SK-N-SH (cell line): ENCODE measurements around the gene PTPRG. TPM values are rescaled to one million over a fixed set of nuclear protein-coding genes. Genes with fewer than 3 reads are reported as not detected.

ENCODE experiments used
- CTCF ChIA-PET: fragments of 300-600, 350-600 bp; formaldehyde crosslinking; extraction: SDS; loops from one replicate; lab custom pipeline; 2021; lab: Yijun Ruan, JAX
- POLR2A ChIA-PET: fragments of 350-600 bp; sonication (Branson Sonifier 250); formaldehyde crosslinking; extraction: SDS; loops from one replicate; lab custom pipeline; 2020; ENCODE audit warnings: antibody characterized with exemption, inconsistent platforms; lab: Yijun Ruan, JAX
- DNase-seq: peaks from one replicate; pipeline ENCODE4 v3.0.0; 2012
- H2AFZ ChIP-seq: fragments of 200-600 bp; sonication (generic); 2 replicates; pipeline ENCODE4 v1.8.1; 2016; ENCODE audit warnings: antibody characterized with exemption, mild to moderate bottlenecking, low read depth
- H3F3A ChIP-seq: fragments of 200-600 bp; sonication (generic); replicated peaks from 2 replicates; pipeline ENCODE3; 2016; ENCODE audit warnings: antibody characterized with exemption, mild to moderate bottlenecking; ENCODE audit not compliant: insufficient read depth
- H3K27ac ChIP-seq, 2 experiments: fragments of 200-500 bp in 1 of 2; fragments of 200-600 bp in 1 of 2; sonication (Bioruptor generic) in 1 of 2; sonication (generic), shearing (Covaris generic) in 1 of 2; 2 replicates each; pipeline versions ENCODE4 v1.5.1 to v1.6.1; 2014 to 2016; ENCODE audit warnings: low read depth in 2 of 2, inconsistent platforms in 1 of 2, low read length in 1 of 2, mild to moderate bottlenecking in 1 of 2, mixed read lengths in 1 of 2
- H3K27me3 ChIP-seq: fragments of 200-600 bp; sonication (generic), shearing (Covaris generic); 2 replicates; pipeline ENCODE4 v1.6.1; 2016; ENCODE audit warnings: mixed run types; ENCODE audit not compliant: insufficient read depth
- H3K36me3 ChIP-seq, 2 experiments: fragments of 200-500 bp in 1 of 2; fragments of 200-600 bp in 1 of 2; sonication (Bioruptor generic) in 1 of 2; sonication (generic) in 1 of 2; replicated peaks in 1 of 2; 2 replicates each; pipeline versions ENCODE3 to v1.5.1; 2014 to 2016; ENCODE audit warnings: low read length in 1 of 2, mild to moderate bottlenecking in 1 of 2; ENCODE audit not compliant: insufficient read depth in 2 of 2, control insufficient read depth in 1 of 2
- H3K4me1 ChIP-seq, 2 experiments: fragments of 200-500 bp in 1 of 2; fragments of 200-600 bp in 1 of 2; sonication (Bioruptor generic) in 1 of 2; sonication (generic), shearing (Covaris generic) in 1 of 2; 2 replicates each; pipeline versions ENCODE4 v1.5.1 to v1.6.1; 2014 to 2016; ENCODE audit warnings: low read depth in 1 of 2, low read length in 1 of 2, mixed run types in 1 of 2; ENCODE audit not compliant: insufficient read depth in 2 of 2, control insufficient read depth in 1 of 2
- H3K4me2 ChIP-seq: fragments of 200-600 bp; sonication (generic), shearing (Covaris generic); 2 replicates; pipeline ENCODE4 v1.6.1; 2017; ENCODE audit warnings: mixed run types
- H3K4me3 ChIP-seq, 2 experiments: fragments of 200-500 bp in 1 of 2; fragments of 200-600 bp in 1 of 2; sonication (Bioruptor generic) in 1 of 2; sonication (generic), shearing (Covaris generic) in 1 of 2; 2 replicates each; pipeline versions ENCODE4 v1.5.1 to v1.8.1; 2014 to 2016; ENCODE audit warnings: low read depth in 2 of 2, inconsistent platforms in 1 of 2, low read length in 1 of 2, mild to moderate bottlenecking in 1 of 2, mixed read lengths in 1 of 2, moderate library complexity in 1 of 2
- H3K79me2 ChIP-seq: fragments of 200-600 bp; sonication (generic); 2 replicates; pipeline ENCODE4 v1.8.1; 2017; ENCODE audit warnings: mild to moderate bottlenecking; ENCODE audit not compliant: insufficient read depth
- H3K9ac ChIP-seq: fragments of 200-600 bp; sonication (generic); 2 replicates; pipeline ENCODE4 v1.6.1; 2017; ENCODE audit warnings: mixed run types
- H3K9me2 ChIP-seq: fragments of 200-600 bp; sonication (generic); 2 replicates; pipeline ENCODE4 v1.6.1; 2017; ENCODE audit warnings: mixed run types
- H3K9me3 ChIP-seq: fragments of 200-600 bp; sonication (generic); 2 replicates; pipeline ENCODE4 v1.6.1; 2017; ENCODE audit warnings: mixed run types, mild to moderate bottlenecking, moderate library complexity
- H4K20me1 ChIP-seq: fragments of 200-600 bp; sonication (generic); 2 replicates; pipeline ENCODE4 v1.6.1; 2017; ENCODE audit warnings: mild to moderate bottlenecking, mixed run types; ENCODE audit not compliant: insufficient read depth
- EP300 ChIP-seq, 2 experiments: IDR thresholded peaks; 2 replicates each; pipeline versions ENCODE4 v1.4.0 to v1.6.1; 2012; ENCODE audit warnings: borderline replicate concordance in 1 of 2, low read depth in 1 of 2, low read length in 1 of 2
- FOXJ3 ChIP-seq: sonication (generic); formaldehyde crosslinking; IDR thresholded peaks from 2 replicates; pipeline ENCODE4 v1.5.1; 2020; ENCODE audit warnings: mild to moderate bottlenecking, missing genetic modification reagents
- FOXM1 ChIP-seq: IDR thresholded peaks from 2 replicates; pipeline ENCODE4 v1.4.0; 2012; ENCODE audit warnings: low read depth, mild to moderate bottlenecking
- GABPA ChIP-seq: IDR thresholded peaks from 2 replicates; pipeline ENCODE4 v1.4.0; 2012; ENCODE audit warnings: low read depth, mild to moderate bottlenecking
- MEF2A ChIP-seq: IDR thresholded peaks from 2 replicates; pipeline ENCODE4 v1.4.0; 2012; ENCODE audit warnings: low read depth, borderline replicate concordance
- NRF1 ChIP-seq: IDR thresholded peaks from 2 replicates; pipeline ENCODE4 v1.6.1; 2012; ENCODE audit warnings: low read depth, mild to moderate bottlenecking, low read length
- POLR2AphosphoS5 ChIP-seq: IDR thresholded peaks from 2 replicates; pipeline ENCODE4 v1.6.1; 2012; ENCODE audit warnings: low read depth, low read length
- RAD21 ChIP-seq: IDR thresholded peaks from 2 replicates; pipeline ENCODE4 v1.6.1; 2012; ENCODE audit warnings: mild to moderate bottlenecking, low read length
- RXRA ChIP-seq: IDR thresholded peaks from 2 replicates; pipeline ENCODE4 v1.4.0; 2012; ENCODE audit warnings: low read depth, mild to moderate bottlenecking, borderline replicate concordance
- TAF1 ChIP-seq: IDR thresholded peaks from 2 replicates; pipeline ENCODE4 v1.6.1; 2012; ENCODE audit warnings: low read depth, mild to moderate bottlenecking, low read length, moderate library complexity, borderline replicate concordance
- TCF12 ChIP-seq: IDR thresholded peaks from 2 replicates; pipeline ENCODE4 v1.4.0; 2012
- WGBS: methylation state at CpG from one replicate; pipeline ENCODE4 v1.1.6; 2017; ENCODE audit warnings: low lambda C conversion rate; 5-methylcytosine and 5-hydroxymethylcytosine counted together
- polyA plus RNA-seq, 3 experiments: library from polyadenylated mRNA; depleted of rRNA; stranded (reverse); fragments of >200 nt; gene quantifications; 2 replicates each; pipeline ENCODE4 v1.2.3, GENCODE V29; 2012
- TF ChIP-seq, protein P1 (sequence below): fragments of 150-350 bp; IDR thresholded peaks from 2 replicates; pipeline ENCODE4 v1.6.1; 2017; ENCODE audit warnings: antibody characterized with exemption, low read length, low read depth, borderline replicate concordance
- TF ChIP-seq, protein P2 (sequence below): fragments of 150-350 bp; IDR thresholded peaks from 2 replicates; pipeline ENCODE4 v1.6.1; 2016; ENCODE audit warnings: mild to moderate bottlenecking, low read depth, low read length
- TF ChIP-seq, protein P3 (sequence below): IDR thresholded peaks from 2 replicates; pipeline ENCODE4 v1.4.0; 2012; ENCODE audit warnings: low read depth

Gene PTPRG
- polyA plus RNA-seq, 1 of the 3 experiments (the other 2 are of a cell fraction) = 14.1 TPM

DNA sequence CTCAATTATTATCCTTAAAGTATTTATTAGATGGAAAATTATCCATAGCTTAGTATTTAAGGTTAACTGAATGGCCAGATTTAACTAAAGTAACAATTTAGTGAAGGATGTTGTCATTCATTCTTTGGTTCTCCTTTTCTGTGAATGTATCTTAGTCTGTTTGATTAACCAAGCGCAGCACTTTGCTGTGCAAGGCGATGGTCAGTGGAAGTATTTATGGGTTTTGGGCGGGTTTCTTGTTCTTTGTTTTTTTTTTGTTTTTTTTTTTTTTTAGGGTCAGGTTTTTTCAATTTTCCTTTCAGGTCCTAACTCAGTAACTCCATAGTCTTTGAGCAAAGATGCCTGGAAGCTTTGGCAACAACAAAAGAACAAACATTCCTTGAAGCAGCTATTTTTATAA, 328.8 kb downstream of the PTPRG start:
- Histone ChIP-seq H3K9ac (no peak overlapping the region), H3F3A (peaks cover 1% of the 10 kb centered on the region), H3K9me2 (no peaks in the 10 kb centered on the region), H2AFZ (no peak overlapping the region)
- no peak for DNase-seq
- CTCF ChIA-PET = interaction anchor here (1.3 to 1.5 kb wide), 2 partner anchors 32 to 311 kb away, joined by 4 to 6 read pairs; no protein-coding TSS in a partner anchor
- TF ChIP-seq, protein P1, sequence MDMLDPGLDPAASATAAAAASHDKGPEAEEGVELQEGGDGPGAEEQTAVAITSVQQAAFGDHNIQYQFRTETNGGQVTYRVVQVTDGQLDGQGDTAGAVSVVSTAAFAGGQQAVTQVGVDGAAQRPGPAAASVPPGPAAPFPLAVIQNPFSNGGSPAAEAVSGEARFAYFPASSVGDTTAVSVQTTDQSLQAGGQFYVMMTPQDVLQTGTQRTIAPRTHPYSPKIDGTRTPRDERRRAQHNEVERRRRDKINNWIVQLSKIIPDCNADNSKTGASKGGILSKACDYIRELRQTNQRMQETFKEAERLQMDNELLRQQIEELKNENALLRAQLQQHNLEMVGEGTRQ = no peak
- TF ChIP-seq, protein P2, sequence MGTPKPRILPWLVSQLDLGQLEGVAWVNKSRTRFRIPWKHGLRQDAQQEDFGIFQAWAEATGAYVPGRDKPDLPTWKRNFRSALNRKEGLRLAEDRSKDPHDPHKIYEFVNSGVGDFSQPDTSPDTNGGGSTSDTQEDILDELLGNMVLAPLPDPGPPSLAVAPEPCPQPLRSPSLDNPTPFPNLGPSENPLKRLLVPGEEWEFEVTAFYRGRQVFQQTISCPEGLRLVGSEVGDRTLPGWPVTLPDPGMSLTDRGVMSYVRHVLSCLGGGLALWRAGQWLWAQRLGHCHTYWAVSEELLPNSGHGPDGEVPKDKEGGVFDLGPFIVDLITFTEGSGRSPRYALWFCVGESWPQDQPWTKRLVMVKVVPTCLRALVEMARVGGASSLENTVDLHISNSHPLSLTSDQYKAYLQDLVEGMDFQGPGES = no peak
- TF ChIP-seq FOXJ3 (no peak), NRF1 (no peak), MEF2A (no peak)
- TF ChIP-seq, all 33 proteins: peak for 0
- Histone ChIP-seq H3K4me3 (no peak overlapping the region), H3K79me2 (peaks cover 4% of the 10 kb centered on the region; the same call in 1 of the 2 replicates), H3K4me2 (no peak overlapping the region), H3K9me3 (no peaks in the 10 kb centered on the region), H3K27ac (no peak overlapping the region), H3K27me3 (no peaks in the 10 kb centered on the region), H3K36me3 (no peaks in the 10 kb centered on the region), H4K20me1 (peaks cover 10% of the 10 kb centered on the region), H3K4me1 (peaks cover 4 to 9% of the 10 kb centered on the region in 2 experiments; a peak in 2 of 4 replicates)
- POLR2A ChIA-PET = no interaction called here
- 93% methylated on average over 3 of the region's 3 CpGs for WGBS

DNA sequence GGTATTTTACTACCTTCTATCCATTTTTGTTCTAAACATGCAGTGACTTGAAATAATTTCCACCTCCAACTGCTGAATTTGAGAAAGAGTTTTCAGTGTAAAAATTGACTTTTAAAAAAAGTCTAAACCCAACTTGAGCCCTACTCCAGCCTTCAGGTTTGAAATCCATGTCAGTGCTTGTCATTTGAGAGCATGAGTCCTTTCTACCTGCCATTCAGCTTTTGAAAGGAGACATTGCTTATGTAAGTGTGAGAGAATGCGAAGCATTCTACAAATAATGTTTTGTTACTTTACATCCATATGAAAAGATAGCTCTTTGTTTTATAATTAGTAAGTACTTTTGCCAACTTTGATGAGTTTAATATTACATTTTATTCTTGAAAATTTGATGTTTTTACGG, 329.2 kb downstream of the PTPRG start:
- peaks cover 10% of the 10 kb centered on the region for H4K20me1 ChIP-seq

More for the DNA sequence above, 329.2 kb downstream of the PTPRG start:
- no peak overlapping the region for H3K27ac ChIP-seq
- ChIA-PET POLR2A (no interaction called here), CTCF (interaction anchor here (1.3 kb wide), 1 partner anchor 310 kb away, joined by 6 read pairs; no protein-coding TSS in a partner anchor)
- H3K4me1 ChIP-seq = peaks cover 4 to 11% of the 10 kb centered on the region in 2 experiments; a peak in 2 of 4 replicates
- no peaks in the 10 kb centered on the region for H3K27me3 ChIP-seq
- TF ChIP-seq RXRA (no peak), GABPA (no peak), TCF12 (no peak), RAD21 (no peak), FOXM1 (no peak), POLR2AphosphoS5 (no peak), EP300 (IDR thresholded peaks at IDR 0.05; ENCODE audit: borderline replicate concordance in 1 of 2, low read depth in 1 of 2, low read length in 1 of 2) (no peak), FOXJ3 (no peak), TAF1 (no peak), NRF1 (no peak)
- TF ChIP-seq, protein P3, sequence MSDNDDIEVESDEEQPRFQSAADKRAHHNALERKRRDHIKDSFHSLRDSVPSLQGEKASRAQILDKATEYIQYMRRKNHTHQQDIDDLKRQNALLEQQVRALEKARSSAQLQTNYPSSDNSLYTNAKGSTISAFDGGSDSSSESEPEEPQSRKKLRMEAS = no peak
- H3K4me3 ChIP-seq = no peak overlapping the region
- no peak overlapping the region for H2AFZ ChIP-seq
- 97% methylated on average over 2 of the region's 2 CpGs for WGBS
- no peak overlapping the region for H3K4me2 ChIP-seq
- H3K9ac ChIP-seq = no peak overlapping the region
- DNase-seq = no peak
- peaks cover 4% of the 10 kb centered on the region; the same call in 1 of the 2 replicates for H3K79me2 ChIP-seq
- H3F3A ChIP-seq = peaks cover 4% of the 10 kb centered on the region
- H3K9me2 ChIP-seq = no peaks in the 10 kb centered on the region
- H3K9me3 ChIP-seq = no peaks in the 10 kb centered on the region
- H3K36me3 ChIP-seq = no peaks in the 10 kb centered on the region
